Left ventricle myocardium superior (tissue), 1 donor: ENCODE results near the gene PDE10A. TPM values are rescaled to one million over a fixed set of nuclear protein-coding genes. Genes with fewer than 3 reads are reported as not detected.
A peak's percentile ranks its signal among the peaks of the same experiment; 100 is the strongest.
"Not testable (repeated sequence)": the region's sequence is repeated elsewhere in the genome, so short reads cannot be mapped to it uniquely, and the experiment has no call there.

Experiments
- ATAC-seq: fragments of 200-7000 bp; cut with Tn5 transposase; one replicate; pipeline ENCODE4 v1.9.1; 2020; ENCODE audit warnings: mild to moderate bottlenecking, moderate library complexity
- DNase-seq: peaks from one replicate; pipeline ENCODE4 v3.0.0-alpha.2; 2020
- intact Hi-C: fragments of 100-400 bp; cut with micrococcal nuclease; formaldehyde crosslinking; loops from one replicate; pipeline ENCODE4 v1.11.0; 2022
- total RNA-seq: library from RNA; stranded (reverse); fragmentation: NEBNext Ultra II Directional; extraction: Animal tissue kit (Norgen Biotek cat#: 25700); gene quantifications from one replicate; pipeline ENCODE4 v1.2.1, GENCODE V29; 2021
- donor health status: DM: no; HTN: yes; CAD: no; lungs with severe emphysema.

Gene PDE10A
- total RNA-seq, 1 donor from 2014 or later: 9.3 TPM

DNA sequence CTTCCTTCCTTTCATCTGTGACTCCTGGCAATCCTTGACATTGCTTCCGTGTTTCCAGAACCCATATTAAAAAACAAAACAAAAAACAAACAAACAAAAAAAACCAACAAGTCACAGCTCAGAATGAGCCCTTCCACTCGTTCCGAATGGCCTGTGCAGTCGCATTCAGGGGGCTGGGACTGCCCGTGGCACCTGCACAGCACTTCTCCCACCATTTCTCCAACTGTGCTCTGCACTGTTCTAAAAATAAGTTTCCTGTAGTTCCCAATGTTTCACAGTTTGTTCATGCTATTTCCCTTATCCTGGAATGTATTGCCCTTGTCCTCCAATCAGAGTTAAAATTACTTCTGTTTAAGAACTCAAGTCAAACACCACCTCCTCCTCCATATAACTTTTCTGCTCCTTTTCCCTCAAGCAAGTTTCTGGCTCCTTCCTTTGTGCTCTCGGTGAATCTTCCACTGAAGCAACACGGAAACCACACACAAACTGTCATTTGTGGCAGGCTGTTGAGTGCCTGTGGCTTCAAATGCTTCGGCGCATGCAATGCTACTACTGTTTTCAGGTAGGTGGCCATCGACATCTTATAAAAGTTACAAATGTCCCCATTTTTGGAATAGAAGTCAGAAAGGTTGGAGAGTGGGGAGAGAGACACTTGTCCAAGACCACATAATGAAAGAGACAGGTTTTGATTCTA, 57.7 kb downstream of the PDE10A start:
- ATAC-seq (peak; percentile 51), DNase-seq (no peak)
- intact Hi-C loops: no loop called here

DNA sequence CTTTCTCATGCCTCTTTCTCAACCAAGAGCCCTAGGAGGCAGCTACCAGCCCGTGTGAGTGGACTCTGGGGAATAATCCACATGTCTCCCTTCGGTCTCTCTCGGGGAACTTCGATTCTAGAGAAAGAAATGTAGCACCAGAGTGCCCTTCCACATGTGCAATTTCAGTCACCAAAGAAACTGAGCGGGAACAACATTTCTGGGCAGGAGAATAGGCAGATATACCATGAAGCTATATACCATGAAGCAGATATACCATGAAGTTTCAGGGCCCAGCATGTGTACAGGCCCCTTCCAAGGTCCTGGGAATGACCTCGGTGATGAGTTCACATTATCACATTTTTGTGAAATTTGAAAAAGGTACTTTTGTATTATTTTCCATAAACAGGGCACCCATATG, 60.8 kb downstream of the PDE10A start:
- ATAC-seq (no peak), DNase-seq (no peak)
- intact Hi-C loops: no loop called here

DNA sequence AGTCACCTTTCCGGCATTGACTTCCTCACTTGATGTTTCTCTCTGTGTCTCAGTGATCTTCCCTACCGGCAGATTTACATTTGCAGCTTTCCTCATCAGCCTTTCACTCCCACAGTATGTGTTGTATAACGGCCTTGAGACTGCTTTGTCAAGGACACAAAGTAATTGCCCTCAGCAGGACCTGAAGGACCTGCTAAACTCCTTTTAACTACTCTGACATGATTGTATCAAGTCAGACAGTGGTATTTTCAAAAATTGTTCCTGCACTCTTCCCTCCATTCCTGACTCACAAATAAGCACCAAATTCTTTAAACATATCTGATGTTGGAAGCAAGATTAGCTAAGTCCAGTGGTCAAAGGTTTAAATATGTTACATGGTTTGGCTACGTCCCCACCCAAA, 62.4 kb downstream of the PDE10A start:
- no peak for DNase-seq
- intact Hi-C loops: no loop called here
- ATAC-seq: peak; percentile 23

DNA sequence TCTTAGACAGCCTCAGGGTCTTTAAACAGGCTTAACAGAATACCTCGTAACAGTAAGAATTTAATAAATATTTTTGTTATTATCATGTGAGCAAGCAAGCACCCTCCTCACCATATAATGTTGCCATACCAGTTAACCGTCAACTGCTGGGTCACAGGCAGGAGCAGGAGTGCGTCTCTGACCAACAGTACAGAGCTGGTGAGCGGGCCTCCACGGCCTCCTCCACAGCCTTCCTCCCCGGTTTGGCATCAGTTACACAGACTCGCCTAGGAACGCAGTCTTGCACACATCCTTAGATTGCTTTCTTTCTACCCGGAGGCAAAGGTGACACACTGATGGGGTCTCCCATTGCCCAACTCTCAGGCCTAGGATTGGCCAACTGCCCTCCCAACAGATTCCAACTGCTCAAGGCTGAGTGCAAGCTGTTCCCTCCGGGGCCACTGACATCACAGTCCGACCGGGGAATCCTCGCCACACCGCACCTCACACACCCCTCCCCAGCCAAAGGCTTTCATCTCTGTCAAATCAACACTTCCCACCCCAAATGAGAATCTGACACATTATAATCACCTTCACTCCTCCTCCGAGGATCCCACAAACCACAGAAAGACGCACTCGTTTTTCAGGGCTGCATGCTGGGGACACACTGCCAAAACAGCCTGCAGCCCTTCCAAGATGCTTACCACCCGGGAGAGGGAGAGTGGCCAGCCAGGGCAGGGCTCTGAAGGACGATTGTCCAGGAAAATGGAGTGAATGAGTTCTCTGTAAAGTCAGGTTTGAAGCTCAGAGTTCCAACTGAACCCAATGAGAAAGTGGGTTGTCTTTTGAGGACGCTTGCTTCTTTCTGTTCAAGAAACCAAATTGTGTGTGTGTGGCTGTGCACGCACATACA, 63.2 kb downstream of the PDE10A start:
- intact Hi-C loops: no loop called here
- peak; percentile 33 for ATAC-seq
- DNase-seq: no peak

DNA sequence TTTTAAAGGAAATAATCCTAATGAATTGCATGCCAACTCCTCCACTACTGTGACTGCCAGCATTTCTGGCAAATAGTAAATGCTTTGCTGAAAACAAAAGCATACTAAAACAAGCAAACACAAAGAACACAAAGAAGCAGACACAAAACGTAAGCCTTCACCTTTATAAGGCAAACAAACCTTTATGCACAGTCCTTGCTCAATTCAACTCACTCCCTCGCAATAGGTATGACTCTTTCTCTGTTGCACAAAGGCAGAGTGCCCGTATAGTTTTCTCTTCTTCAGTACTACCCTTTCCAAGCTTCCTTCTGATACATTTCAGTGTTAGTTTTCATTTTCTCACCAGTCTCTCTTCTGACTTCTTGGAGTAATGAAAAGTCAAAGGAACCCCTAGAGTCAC, 63.9 kb downstream of the PDE10A start:
- intact Hi-C loops: no loop called here
- ATAC-seq (no peak), DNase-seq (no peak)

DNA sequence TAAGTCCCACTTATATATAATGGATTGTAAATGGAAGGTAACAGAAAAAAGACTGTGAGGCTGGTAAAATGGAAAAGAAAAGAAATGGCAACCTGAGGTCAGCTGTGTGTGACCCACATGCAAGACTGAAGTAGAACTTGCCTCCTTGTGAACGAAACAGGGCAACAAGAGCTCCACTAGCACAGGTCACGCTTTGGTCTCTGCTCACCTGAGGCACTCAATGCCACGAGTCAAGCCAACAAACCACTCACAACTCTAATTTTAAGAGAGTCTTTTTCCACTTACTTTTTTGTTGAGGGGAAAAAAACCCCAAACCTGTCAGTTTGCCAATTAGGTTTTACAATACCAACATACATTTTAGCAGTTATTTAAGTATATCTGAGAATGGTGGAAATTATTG, 65.2 kb downstream of the PDE10A start:
- intact Hi-C loops: no loop called here
- DNase-seq (no peak), ATAC-seq (no peak)

DNA sequence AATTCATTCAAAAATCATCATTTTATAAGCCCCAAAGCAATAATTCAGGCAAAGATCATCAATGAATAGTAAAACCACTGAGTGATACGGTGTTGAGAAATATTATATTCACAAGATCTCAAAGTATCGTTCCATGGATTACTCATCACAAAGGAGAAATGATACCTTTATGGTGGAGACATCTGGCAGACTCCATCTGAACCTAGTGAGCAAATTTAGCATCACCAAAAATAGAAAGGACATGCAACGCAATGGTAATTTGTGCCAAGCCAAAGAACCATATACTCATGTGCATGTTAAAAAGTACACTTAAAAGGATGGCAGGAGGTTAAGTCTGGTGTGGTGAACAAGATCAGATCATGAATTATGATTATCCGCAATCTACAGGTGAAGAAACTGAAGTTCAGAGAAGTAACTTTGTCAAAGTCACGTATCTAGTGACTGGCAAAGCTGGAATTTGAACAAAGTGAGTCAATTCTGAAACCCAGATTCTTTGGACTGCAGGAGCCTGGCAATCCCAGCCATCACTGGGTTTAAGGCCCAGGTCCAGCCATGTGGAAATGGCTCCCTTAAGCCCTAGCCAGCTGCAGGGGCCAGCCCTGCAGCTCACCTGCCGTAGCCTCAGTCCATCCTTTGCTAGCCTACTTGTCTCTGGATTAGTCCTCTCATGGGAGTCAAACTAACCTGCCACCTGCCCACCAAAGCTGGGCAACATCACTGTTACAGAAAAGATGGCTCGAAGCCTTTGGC, 68.3 kb downstream of the PDE10A start:
- intact Hi-C loops: no loop called here
- ATAC-seq (peak; percentile 79), DNase-seq (no peak)

DNA sequence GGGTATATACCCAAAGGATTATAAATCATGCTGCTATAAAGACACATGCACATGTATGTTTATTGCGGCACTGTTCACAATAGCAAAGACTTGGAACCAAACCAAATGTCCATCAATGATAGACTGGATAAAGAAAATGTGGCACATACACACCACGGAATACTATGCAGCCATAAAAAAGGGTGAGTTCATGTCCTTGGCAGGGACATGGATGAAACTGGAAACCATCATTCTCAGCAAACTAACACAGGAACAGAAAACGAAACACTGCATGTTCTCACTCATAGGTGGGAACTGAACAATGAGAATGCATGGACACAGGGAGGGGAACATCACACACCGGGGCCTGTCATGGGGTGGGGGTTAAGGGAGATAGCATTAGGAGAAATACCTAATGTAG, 70.1 kb downstream of the PDE10A start:
- ATAC-seq, intact Hi-C loops, DNase-seq: not testable (repeated sequence)

DNA sequence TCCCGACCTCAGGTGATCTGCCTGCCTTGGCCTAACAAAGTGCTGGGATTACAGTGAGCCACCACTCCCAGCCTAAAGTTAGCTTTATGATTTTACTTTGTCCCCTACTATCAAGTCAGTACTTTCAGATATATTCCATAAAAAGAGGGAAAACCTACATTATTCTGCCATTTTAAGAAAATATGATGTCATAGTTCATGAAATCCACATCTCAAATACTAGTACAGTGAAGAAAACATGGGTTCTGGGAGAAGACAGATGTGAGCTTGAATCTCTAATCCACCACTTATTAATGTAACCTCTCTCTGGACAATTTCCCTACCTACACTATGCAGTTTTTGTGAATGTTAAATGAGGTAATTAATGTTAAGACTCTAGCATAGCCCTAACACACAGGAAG, 74.5 kb downstream of the PDE10A start:
- ATAC-seq: no peak
- intact Hi-C loops: no loop called here
- DNase-seq: no peak

DNA sequence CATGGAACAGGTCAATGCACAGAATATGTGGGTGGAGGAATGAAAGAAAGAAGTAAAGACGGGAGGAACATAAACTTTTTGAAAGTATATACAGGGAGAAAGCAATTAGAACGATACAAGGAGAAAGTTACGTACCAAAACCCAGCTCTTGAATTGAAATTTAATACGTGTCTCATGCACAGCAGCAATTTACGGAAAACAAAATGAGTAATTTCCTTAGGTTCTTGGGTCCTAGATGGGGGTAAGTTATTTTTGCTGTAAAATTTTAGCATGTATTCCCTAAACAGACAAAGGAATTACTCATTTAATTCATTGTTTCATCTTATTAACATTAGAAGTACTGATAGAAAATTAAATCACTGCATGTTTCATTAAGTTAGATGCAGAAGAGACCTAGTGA, 75.8 kb downstream of the PDE10A start:
- intact Hi-C loops: no loop called here
- ATAC-seq: no peak

DNA sequence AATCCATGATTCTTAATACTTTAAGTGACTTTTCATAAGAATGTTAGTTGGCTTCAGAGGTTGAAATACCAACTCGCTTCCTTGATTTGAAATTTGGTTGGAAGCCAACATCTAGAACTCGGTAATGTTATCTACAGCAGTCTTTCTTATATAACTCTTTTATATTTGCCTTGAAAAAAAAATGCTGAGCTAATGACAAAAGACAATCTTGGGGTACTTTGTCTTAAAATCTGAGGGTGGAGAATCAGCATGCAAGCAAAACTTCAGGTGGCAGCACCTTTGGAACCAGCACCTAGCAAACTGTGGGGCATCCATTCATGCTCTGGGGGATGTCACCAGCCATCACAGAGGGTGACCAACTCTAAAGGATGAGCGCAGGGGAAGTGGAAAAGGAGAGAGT, 76.3 kb downstream of the PDE10A start:
- no peak for DNase-seq
- no peak for ATAC-seq
- intact Hi-C loops: no loop called here

More for the DNA sequence above, 75.8 kb downstream of the PDE10A start:
- no peak for DNase-seq

DNA sequence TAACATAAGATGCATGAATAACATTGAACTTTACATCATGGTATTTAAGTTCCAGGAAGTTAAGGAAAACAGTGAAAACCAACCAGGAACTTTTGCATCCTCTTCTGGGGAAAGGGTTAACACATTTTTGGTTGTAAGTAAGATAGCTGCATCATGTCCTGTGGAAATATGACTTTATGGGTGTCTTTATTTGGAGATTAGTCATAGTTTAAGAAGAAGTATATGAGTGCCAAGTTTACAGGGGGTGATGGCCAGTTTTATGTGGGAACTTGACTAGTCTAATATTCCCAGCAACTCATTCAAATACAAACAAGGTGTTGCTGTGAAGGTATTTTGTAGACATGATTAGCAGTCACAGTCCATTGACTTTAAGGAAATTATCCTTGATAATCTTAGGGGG, 78.0 kb downstream of the PDE10A start:
- intact Hi-C loops: no loop called here
- ATAC-seq: no peak
- DNase-seq: no peak

DNA sequence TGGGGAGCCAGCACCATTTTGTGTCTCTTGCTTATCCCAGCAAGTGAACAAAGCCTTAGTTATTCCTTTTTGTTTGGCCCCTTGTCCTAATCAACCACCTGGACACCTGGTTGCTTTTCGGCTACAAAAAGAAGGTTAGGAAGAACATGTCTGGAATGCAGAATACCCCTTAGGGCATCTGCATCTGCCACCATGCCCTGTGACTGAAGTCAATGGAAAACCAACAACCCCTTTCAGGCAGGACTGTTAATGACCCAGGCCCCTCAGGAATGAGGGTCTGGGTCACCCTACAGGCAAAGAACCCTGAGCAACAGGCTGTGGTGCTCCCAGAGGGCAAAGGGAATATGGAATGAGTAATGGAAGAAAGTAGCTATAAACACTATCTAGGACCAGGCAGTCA, 78.5 kb downstream of the PDE10A start:
- intact Hi-C loops: no loop called here
- ATAC-seq: no peak
- DNase-seq: no peak

DNA sequence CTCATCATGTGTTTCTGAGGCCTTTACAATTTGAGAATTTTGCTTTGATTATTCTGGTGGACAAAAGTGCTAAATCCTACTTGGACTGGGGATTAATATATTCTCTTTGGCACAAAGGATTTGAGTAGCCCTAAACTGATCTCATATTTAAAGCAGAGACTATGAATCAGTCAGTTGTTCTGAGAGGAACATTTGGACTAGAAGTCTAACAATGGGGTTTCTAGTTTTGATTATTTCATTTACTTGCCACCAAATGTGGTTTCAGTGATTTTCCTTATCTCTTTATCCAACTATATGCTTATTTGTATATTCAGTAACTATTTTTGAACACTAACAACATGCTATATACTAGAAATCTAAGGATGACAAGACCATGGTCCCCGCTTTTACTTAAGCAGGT, 81.4 kb downstream of the PDE10A start:
- no peak for DNase-seq
- intact Hi-C loops: no loop called here
- no peak for ATAC-seq

DNA sequence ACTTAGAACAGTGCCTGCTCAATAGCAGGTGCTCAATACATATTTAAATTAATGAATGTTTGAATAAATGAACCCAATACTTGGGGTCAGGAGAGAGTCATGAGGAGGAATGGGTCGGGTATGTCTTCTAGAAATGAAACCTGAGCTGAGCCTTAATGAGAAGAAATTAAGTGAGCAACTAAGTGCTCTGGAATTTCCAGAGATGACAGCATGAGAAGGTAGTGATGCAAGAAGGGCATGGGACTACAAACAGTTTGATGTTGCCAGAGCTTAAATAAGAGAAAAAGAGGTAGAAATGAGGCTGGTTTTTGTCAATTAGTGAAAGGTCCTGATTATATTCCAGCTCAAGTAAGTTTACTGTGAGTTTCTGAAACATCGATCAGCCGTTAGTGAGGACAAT, 82.9 kb downstream of the PDE10A start:
- DNase-seq: no peak
- ATAC-seq: no peak
- intact Hi-C loops: no loop called here

DNA sequence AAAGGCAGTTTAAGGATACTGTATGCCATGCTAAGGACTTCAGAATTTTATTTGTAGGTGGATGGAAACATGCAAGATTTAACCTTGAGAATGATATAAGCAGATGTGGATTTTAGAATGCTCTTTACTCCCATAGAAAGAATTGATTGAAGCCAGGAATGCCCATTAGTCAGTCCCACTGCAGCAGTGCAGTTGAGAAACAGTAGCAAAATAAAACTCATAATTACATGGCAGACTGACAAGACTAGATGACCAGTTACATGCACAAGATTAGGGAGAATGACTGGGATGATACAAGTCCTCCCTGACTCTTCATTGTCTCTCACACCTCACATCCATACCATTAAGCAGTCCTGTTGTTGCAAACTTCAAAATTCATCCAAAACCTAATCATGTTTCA, 83.9 kb downstream of the PDE10A start:
- DNase-seq (no peak), ATAC-seq (no peak)
- intact Hi-C loops: no loop called here

DNA sequence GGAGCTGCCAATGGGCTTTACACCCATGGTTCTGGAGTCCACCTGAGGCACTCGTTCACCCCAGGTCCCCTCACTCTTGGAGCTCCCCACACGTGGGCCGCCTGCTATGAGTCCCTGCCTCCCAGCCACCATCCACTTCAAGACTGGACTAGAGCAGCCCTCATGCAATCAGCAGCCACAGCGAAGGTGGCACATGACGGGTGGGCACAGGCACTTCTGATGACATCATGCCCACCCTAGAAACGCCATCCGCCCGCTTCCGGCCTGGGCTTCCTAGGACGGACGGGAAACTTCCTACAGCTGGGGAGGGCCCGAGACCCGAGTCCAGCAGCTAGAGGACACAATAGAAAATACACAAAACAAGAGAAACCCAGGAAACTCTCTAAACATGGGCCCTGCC, 85.5 kb downstream of the PDE10A start:
- DNase-seq: no peak
- intact Hi-C loops: no loop called here
- ATAC-seq: no peak

DNA sequence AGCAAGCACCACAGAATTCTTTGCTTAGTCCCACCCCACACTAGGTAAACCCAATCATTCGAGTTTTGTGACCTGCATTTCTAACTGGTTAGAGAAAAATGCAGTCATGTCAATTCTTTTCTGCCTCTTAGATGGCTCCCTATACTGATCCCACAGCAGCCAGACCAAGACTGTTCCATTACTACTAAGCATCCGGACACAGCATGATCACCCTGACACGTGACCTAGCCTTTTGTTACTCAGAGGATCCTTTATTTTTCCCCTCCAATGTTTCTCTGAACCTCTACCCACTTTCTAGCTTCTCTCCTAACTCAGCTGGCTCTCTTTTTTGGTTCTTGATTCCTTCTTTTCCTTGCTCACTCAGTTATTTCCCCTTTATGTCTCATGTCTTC, 87.9 kb downstream of the PDE10A start:
- intact Hi-C loops: no loop called here
- DNase-seq: no peak
- ATAC-seq: no peak

DNA sequence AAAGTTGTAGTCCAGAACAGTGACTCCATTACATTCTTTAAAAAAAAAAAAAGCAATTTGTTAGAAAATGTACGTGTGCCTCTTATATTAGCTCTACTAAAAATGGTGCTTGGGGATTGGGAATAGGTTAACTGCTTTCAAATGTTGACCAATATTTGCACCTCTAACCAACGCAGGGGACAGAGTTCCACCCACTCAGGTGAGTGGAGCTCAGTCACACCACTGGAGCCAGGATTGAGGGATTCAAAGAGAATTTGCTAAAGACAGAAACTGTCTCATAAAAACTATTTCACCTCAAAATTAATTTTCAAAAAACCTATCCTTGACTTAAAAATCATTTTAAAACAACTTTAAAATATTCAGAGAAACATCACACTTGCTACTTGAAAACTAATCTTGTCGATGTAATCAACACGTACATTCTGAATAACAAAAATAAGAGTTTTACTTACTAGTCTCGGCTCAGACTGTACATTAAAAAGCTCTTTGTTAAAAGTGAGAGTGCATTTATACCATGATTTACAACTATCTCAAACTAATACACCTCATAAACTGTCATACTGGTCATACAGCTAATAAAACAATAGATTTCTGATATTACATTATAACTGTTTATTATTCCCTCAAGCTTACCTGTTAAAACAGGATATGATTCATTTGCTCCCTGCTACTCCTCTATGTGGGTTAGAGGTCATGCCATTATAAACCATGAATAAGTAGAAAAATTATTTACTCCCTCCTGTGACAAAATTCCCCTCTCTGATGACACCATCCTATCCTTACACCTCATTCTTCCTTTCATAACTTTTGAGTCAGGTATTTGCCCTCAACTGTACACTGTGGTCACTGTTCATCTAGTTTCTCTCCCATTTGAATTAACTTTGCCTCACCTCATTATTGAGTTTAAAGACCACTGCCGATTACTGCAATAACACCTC, 88.6 kb downstream of the PDE10A start:
- intact Hi-C loops: no loop called here
- ATAC-seq (no peak), DNase-seq (no peak)
